ENCODE measurements around the gene DNAI7. TPM values are rescaled to one million over a fixed set of nuclear protein-coding genes. Genes with fewer than 3 reads are reported as not detected.
A peak's percentile ranks its signal among the peaks of the same experiment; 100 is the strongest.

Gene DNAI7
- total RNA-seq (1 to 10 TPM in 1 of 6 donors, under 1 TPM in 5; 0.63 to 1.8 (median 0.82) TPM), polyA plus RNA-seq (1 to 10 TPM; 1.1 to 2.0 TPM)

DNA sequence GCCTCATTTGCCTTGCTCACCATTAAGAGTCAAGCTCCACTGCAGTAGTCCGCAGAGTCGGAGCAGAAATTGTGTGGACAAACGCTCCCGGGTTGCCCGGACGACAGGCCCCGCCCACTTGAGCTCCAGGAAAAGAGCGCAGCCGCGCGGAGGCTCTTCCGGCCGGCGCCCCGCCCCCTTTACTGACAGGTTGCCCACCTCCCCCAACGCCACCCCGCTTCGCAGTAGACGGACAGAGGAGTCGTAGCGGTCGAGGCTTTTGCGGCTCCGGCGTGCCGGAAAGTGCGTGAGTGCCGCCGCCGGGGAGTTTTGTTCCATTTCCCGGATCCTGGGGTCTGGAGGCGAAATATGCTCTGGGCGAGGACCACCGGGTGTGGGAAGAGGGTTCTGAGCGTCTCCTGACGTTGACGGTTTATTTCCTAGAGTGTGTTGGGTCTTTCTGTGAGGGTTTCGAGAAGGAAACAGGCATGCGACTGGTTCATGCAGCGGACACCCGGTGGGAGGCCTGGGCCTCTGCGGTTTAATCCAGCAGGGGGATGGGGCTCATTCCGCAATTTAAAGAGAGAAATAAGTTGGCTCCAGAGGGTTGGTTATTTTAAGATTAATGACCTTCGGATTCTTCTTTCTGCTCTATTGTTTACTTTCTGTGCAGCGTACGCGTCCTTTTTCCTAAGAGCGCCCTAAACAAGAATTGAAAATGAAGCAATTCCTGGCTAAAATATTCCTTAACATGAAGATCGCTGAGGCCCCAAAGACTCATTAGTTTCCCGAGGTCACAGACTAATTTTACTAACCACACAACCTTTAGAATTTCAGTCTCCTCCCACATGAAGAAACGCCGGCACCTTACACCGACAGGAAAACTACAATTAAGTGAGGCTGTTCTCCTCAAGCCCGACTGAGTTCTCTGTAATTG, at the start of gene DNAI7, which contains the start of gene ETFRF1:
Gene DNAI7 (minus strand): TSS at position 105 of the 916 bp plus-strand sequence. CDS start 82 bp downstream, at position 23.
Gene ETFRF1 (plus strand): TSS at position 182 of the 916 bp plus-strand sequence. CDS start 8,720 bp downstream, outside the sequence.
- Histone ChIP-seq H3K27me3 (no peaks in the 10 kb centered on the region), H3K36me3 (no peaks in the 10 kb centered on the region), H3K4me1 (no peaks in the 10 kb centered on the region), H3K4me3 (peak within 1 kb of the TSS; percentile 31 to 78 (median 61)), H3K27ac (peak within 1 kb of the TSS; percentile 85 to 93 (median 92)), H3K9me3 (no peaks in the 10 kb centered on the region)
- TF ChIP-seq, protein P1, sequence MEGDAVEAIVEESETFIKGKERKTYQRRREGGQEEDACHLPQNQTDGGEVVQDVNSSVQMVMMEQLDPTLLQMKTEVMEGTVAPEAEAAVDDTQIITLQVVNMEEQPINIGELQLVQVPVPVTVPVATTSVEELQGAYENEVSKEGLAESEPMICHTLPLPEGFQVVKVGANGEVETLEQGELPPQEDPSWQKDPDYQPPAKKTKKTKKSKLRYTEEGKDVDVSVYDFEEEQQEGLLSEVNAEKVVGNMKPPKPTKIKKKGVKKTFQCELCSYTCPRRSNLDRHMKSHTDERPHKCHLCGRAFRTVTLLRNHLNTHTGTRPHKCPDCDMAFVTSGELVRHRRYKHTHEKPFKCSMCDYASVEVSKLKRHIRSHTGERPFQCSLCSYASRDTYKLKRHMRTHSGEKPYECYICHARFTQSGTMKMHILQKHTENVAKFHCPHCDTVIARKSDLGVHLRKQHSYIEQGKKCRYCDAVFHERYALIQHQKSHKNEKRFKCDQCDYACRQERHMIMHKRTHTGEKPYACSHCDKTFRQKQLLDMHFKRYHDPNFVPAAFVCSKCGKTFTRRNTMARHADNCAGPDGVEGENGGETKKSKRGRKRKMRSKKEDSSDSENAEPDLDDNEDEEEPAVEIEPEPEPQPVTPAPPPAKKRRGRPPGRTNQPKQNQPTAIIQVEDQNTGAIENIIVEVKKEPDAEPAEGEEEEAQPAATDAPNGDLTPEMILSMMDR (IDR thresholded peaks at IDR 0.05) = no peak
- 0% methylated on average over 54 of the region's 54 CpGs for WGBS, 2 donors
- FAIRE-seq (peak; percentile 53), DNase-seq (peak; percentile 98 to 100 (median 98)), ATAC-seq (peak; percentile 98 to 100 (median 99))
- intact Hi-C loops (cut with DNase I) = no loop called here

DNA sequence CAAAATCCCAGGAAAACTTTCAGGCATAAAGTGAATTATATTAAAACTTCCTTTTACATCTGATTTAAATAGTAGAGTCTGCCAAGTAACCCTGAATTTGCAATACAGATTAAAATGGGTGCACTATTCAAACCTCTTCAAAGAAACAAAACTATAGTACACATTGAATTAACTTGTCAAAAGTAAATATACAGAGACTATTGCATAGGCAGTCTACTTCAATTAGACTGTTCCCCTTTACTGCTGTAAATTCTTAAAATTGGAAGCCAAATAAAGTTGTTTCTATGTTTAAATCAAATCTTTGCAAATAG, 48.7 kb upstream of the DNAI7 start:
- no peak for FAIRE-seq
- intact Hi-C loops (cut with DNase I) = no loop called here

DNA sequence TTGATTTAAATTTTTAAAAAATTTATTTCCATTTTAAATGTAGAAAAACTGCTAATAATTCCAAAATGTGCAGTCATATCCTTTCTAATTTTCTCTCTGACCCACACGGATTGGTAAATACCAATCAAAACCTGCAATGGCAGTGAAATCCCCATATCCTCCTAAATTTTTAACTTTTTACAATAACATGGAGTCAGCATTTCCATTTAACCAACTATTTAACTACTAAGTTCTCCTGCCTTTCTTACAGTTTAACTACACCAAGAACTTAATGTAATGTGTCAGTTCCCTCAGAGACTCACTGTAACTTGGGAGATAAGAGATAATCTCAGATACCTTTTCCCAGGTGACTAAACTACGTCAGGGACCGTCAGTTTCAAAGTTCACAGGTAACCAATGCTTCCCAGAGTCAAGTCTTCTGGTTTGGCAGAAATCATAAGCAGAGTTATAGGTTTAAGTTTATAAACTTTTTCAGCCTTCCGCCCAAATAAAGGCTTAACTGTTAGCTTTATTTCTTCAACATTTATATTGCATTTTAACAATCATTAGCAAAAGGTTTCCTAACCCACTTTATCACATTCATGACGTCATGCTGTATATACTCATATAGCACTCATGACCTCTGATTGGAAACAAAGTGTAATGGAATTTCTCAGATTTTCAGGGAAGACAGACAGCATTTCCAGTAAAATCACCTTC, 48.2 kb upstream of the DNAI7 start:
- no peaks in the 10 kb centered on the region for H3K9me3 ChIP-seq
- intact Hi-C loops (cut with DNase I) = no loop called here
- TF ChIP-seq, protein P1 (IDR thresholded peaks at IDR 0.05) = no peak
- DNase-seq = no peak
- WGBS, 2 donors = 46 to 58% methylated on average over 5 of the region's 5 CpGs
- no peaks in the 10 kb centered on the region for H3K36me3 ChIP-seq
- no peak for FAIRE-seq
- no peak overlapping the region for H3K4me3 ChIP-seq
- H3K27ac ChIP-seq = peak overlapping the region in 2 of 4 donors; percentile 33 to 69
- no peaks in the 10 kb centered on the region for H3K27me3 ChIP-seq
- ATAC-seq = peak; percentile 66 to 79 (median 71)
- H3K4me1 ChIP-seq = peaks cover 6 to 10% (median 7%) of the 10 kb centered on the region in 3 donors

More for the DNA sequence above, 48.7 kb upstream of the DNAI7 start:
- no peaks in the 10 kb centered on the region for H3K27me3 ChIP-seq
- no peak overlapping the region for H3K4me3 ChIP-seq
- H3K9me3 ChIP-seq = no peaks in the 10 kb centered on the region
- no peak for DNase-seq
- TF ChIP-seq, protein P1 (IDR thresholded peaks at IDR 0.05) = no peak
- H3K4me1 ChIP-seq = peaks cover 6 to 14% (median 7%) of the 10 kb centered on the region in 3 donors
- peak in 1 of 4 donors; percentile 15 for ATAC-seq
- H3K27ac ChIP-seq = peak overlapping the region in 2 of 4 donors; percentile 33 to 69
- no peaks in the 10 kb centered on the region for H3K36me3 ChIP-seq

GRCh38 chr12:25241167-25242020, 46.4 kb upstream of the DNAI7 start:
- no peaks in the 10 kb centered on the region for H3K27me3 ChIP-seq
- H3K27ac ChIP-seq = no peak overlapping the region
- H3K4me1 ChIP-seq = peaks cover 6 to 10% (median 7%) of the 10 kb centered on the region in 3 donors
- 27 to 34% methylated on average over 6 of the region's 6 CpGs for WGBS, 2 donors
- H3K9me3 ChIP-seq = no peaks in the 10 kb centered on the region
- intact Hi-C loops (cut with DNase I) = no loop called here
- H3K36me3 ChIP-seq = no peaks in the 10 kb centered on the region
- TF ChIP-seq, protein P1 (IDR thresholded peaks at IDR 0.05) = peak in 3 of 4 donors; percentile 21 to 43 (median 43)
- ATAC-seq = peak in 3 of 4 donors; percentile 68 to 81 (median 74)
- DNase-seq = no peak
- FAIRE-seq = peak; percentile 98
- no peak overlapping the region for H3K4me3 ChIP-seq
